OCI-LY3 (cell line): ENCODE data around the gene BAZ2A.

Experiments
- H2AFZ ChIP-seq: fragments of 200-600, 300-600 bp; shearing (Covaris generic); 2 replicates; pipeline ENCODE4 v1.6.0; 2014; ENCODE audit warnings: antibody characterized with exemption, low read depth, low read length
- H3K27ac ChIP-seq: fragments of 200-600, 300-600 bp; sonication (generic); 2 replicates; pipeline ENCODE4 v1.5.1; 2014; ENCODE audit warnings: mild to moderate bottlenecking, low read length, moderate library complexity, mixed read lengths
- H3K27me3 ChIP-seq: fragments of 200-600, 300-600 bp; sonication (generic); 2 replicates; pipeline ENCODE4 v1.6.1; 2014; ENCODE audit warnings: low read depth, low read length, mixed read lengths
- H3K36me3 ChIP-seq: fragments of 200-600, 300-600 bp; sonication (generic); replicated peaks from 2 replicates; pipeline ENCODE3; 2014; ENCODE audit warnings: low read depth, low read length, mixed read lengths
- H3K4me1 ChIP-seq: fragments of 300-600, 200-600 bp; sonication (generic); 2 replicates; pipeline ENCODE4 v1.6.1; 2014; ENCODE audit warnings: low read length, mixed read lengths
- H3K4me2 ChIP-seq: fragments of 200-600, 300-600 bp; sonication (generic); 2 replicates; pipeline ENCODE4 v1.6.1; 2014; ENCODE audit warnings: low read length, mixed read lengths
- H3K4me3 ChIP-seq: fragments of 300-600, 200-600 bp; sonication (generic); 2 replicates; pipeline ENCODE4 v1.5.1; 2014; ENCODE audit warnings: antibody characterized with exemption, mild to moderate bottlenecking, low read length, moderate library complexity
- H3K79me2 ChIP-seq: fragments of 300-600, 200-600 bp; shearing (Covaris generic); 2 replicates; pipeline ENCODE4 v1.6.1; 2014; ENCODE audit warnings: mild to moderate bottlenecking, low read length, mixed read lengths
- H3K9ac ChIP-seq: fragments of 300-600, 200-600 bp; shearing (Covaris generic); 2 replicates; pipeline ENCODE4 v1.6.0; 2014; ENCODE audit warnings: mild to moderate bottlenecking, low read length, moderate library complexity
- H3K9me3 ChIP-seq: fragments of 200-600, 300-600 bp; shearing (Covaris generic); 2 replicates; pipeline ENCODE4 v1.6.1; 2014; ENCODE audit warnings: low read length, mixed read lengths; ENCODE audit not compliant: insufficient read depth
- H4K20me1 ChIP-seq: fragments of 200-600, 300-600 bp; sonication (generic); 2 replicates; pipeline ENCODE4 v1.6.1; 2016; ENCODE audit warnings: low read length, mixed read lengths; ENCODE audit not compliant: insufficient read depth
- EZH2phosphoT487 ChIP-seq: fragments of 200-600 bp; shearing (Covaris generic); IDR thresholded peaks from 2 replicates; pipeline ENCODE4 v1.6.1; 2018; ENCODE audit warnings: antibody characterized with exemption, mixed run types, low read depth
- TF ChIP-seq, protein P1 (sequence below): fragments of 200-600, 300-600 bp; sonication (generic); IDR thresholded peaks from 2 replicates; pipeline ENCODE4 v1.5.1; 2014; ENCODE audit warnings: antibody characterized with exemption, low read length, low read depth

The BAZ2A gene

GRCh38 chr12:56628671-56629458, 1.3 kb downstream of the BAZ2A start:
- no peaks in the 10 kb centered on the region for H3K27me3 ChIP-seq
- H2AFZ ChIP-seq = no peak overlapping the region
- peak overlapping the region; percentile 91 for H3K4me3 ChIP-seq
- H3K9ac ChIP-seq = peak overlapping the region; percentile 100
- H3K27ac ChIP-seq = peak overlapping the region; percentile 98
- TF ChIP-seq, protein P1, sequence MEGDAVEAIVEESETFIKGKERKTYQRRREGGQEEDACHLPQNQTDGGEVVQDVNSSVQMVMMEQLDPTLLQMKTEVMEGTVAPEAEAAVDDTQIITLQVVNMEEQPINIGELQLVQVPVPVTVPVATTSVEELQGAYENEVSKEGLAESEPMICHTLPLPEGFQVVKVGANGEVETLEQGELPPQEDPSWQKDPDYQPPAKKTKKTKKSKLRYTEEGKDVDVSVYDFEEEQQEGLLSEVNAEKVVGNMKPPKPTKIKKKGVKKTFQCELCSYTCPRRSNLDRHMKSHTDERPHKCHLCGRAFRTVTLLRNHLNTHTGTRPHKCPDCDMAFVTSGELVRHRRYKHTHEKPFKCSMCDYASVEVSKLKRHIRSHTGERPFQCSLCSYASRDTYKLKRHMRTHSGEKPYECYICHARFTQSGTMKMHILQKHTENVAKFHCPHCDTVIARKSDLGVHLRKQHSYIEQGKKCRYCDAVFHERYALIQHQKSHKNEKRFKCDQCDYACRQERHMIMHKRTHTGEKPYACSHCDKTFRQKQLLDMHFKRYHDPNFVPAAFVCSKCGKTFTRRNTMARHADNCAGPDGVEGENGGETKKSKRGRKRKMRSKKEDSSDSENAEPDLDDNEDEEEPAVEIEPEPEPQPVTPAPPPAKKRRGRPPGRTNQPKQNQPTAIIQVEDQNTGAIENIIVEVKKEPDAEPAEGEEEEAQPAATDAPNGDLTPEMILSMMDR = no peak
- no peak for TF ChIP-seq EZH2phosphoT487
- no peaks in the 10 kb centered on the region for H3K9me3 ChIP-seq
- H3K79me2 ChIP-seq = peaks cover 93% of the 10 kb centered on the region
- peaks cover 41% of the 10 kb centered on the region for H4K20me1 ChIP-seq
- H3K4me2 ChIP-seq = peak overlapping the region; percentile 78
- peaks cover 24% of the 10 kb centered on the region for H3K36me3 ChIP-seq
- peaks cover 48% of the 10 kb centered on the region for H3K4me1 ChIP-seq

GRCh38 chr12:56626701-56627100, 3.4 kb downstream of the BAZ2A start:
- Histone ChIP-seq H3K9ac (no peak overlapping the region), H3K4me1 (peaks cover 29% of the 10 kb centered on the region), H3K9me3 (no peaks in the 10 kb centered on the region), H2AFZ (no peak overlapping the region), H3K36me3 (peaks cover 38% of the 10 kb centered on the region), H4K20me1 (peaks cover 61% of the 10 kb centered on the region), H3K4me2 (no peak overlapping the region), H3K79me2 (peaks cover 99% of the 10 kb centered on the region), H3K4me3 (no peak overlapping the region), H3K27ac (no peak overlapping the region), H3K27me3 (no peaks in the 10 kb centered on the region)
- TF ChIP-seq, protein P1 = no peak
- TF ChIP-seq EZH2phosphoT487 = no peak

- H2AFZ ChIP-seq = no peak overlapping the region
- no peaks in the 10 kb centered on the region for H3K27me3 ChIP-seq
- no peaks in the 10 kb centered on the region for H3K9me3 ChIP-seq
- peaks cover 8% of the 10 kb centered on the region for H3K4me1 ChIP-seq
- no peak overlapping the region for H3K4me3 ChIP-seq
- H3K27ac ChIP-seq = no peak overlapping the region
- H4K20me1 ChIP-seq = peaks cover 86% of the 10 kb centered on the region
- TF ChIP-seq, protein P1 = no peak
- TF ChIP-seq EZH2phosphoT487 = no peak
- no peak overlapping the region for H3K4me2 ChIP-seq
- peaks cover 54% of the 10 kb centered on the region for H3K36me3 ChIP-seq
- H3K9ac ChIP-seq = no peak overlapping the region
- H3K79me2 ChIP-seq = peaks cover 100% of the 10 kb centered on the region
Observed at GRCh38 chr12:56622535-56622934, 7.6 kb downstream of the BAZ2A start.

DNA sequence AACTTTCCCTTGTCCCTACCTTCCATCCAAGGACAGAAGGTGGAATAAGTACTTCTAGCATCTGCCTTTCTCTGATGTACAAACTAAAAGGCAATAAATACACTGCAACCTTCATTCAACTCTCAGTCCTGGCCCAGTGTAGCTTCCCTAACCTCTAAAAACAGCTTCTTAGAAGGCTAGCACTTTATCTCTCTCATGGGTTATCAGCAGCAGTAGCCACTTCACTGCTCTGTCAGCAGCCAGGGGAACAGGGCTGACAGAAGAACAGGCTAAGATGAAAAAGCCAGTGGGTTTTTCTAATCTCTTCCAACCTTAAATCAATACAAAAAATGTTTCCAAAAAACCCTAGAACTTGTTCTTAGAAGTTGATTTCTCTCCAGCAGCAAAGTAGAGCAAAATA, 13.2 kb downstream of the BAZ2A start:
- H3K79me2 ChIP-seq = peaks cover 68% of the 10 kb centered on the region
- no peak overlapping the region for H2AFZ ChIP-seq
- H3K36me3 ChIP-seq = peaks cover 70% of the 10 kb centered on the region
- H3K4me1 ChIP-seq = no peaks in the 10 kb centered on the region
- no peaks in the 10 kb centered on the region for H3K9me3 ChIP-seq
- TF ChIP-seq EZH2phosphoT487 = no peak
- TF ChIP-seq, protein P1 = no peak
- no peak overlapping the region for H3K4me3 ChIP-seq
- H4K20me1 ChIP-seq = peaks cover 67% of the 10 kb centered on the region
- no peak overlapping the region for H3K9ac ChIP-seq
- H3K4me2 ChIP-seq = no peak overlapping the region
- no peaks in the 10 kb centered on the region for H3K27me3 ChIP-seq
- no peak overlapping the region for H3K27ac ChIP-seq
